ENCODE data around the gene ALK.

DNA sequence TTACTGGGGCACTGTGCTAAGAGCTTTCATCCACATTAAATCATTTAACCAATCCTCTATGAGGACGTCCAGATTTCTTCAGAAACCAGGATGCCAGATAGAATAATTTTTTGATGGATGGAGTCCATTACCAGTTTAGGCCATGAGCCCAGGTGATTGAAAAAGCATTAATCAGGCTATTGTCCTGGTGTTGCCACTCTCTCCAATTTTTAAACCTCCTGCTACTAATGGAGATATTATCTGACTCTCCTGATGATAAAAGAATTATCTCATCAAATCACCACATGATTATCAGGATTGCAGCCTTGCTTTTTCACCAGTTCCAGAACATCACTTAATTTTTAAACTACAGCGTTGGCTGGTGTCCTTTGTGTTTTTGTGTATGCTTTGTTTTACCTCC lies 404.0 kb downstream of the ALK start:
- TF ChIP-seq, protein P1, sequence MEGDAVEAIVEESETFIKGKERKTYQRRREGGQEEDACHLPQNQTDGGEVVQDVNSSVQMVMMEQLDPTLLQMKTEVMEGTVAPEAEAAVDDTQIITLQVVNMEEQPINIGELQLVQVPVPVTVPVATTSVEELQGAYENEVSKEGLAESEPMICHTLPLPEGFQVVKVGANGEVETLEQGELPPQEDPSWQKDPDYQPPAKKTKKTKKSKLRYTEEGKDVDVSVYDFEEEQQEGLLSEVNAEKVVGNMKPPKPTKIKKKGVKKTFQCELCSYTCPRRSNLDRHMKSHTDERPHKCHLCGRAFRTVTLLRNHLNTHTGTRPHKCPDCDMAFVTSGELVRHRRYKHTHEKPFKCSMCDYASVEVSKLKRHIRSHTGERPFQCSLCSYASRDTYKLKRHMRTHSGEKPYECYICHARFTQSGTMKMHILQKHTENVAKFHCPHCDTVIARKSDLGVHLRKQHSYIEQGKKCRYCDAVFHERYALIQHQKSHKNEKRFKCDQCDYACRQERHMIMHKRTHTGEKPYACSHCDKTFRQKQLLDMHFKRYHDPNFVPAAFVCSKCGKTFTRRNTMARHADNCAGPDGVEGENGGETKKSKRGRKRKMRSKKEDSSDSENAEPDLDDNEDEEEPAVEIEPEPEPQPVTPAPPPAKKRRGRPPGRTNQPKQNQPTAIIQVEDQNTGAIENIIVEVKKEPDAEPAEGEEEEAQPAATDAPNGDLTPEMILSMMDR (IDR thresholded peaks at IDR 0.05; ENCODE audit: low read length): no peak
- TF ChIP-seq EZH2 (IDR thresholded peaks at IDR 0.05; ENCODE audit: borderline replicate concordance, low read length): no peak
